Gastroesophageal sphincter (tissue), 4 donors: ENCODE measurements around the gene PEMT. TPM values are rescaled to one million over a fixed set of nuclear protein-coding genes. Genes with fewer than 3 reads are reported as not detected.

Experiments
- ATAC-seq: fragments of 150-250 bp; one replicate; pipeline ENCODE4 v1.9.1; 2016; ENCODE audit warnings: mild to moderate bottlenecking, moderate library complexity
- H3K27ac ChIP-seq, 4 donors: fragments of 200-600 bp; sonication (generic) in 3 of 4; 1 replicate in 3 of 4; 2 replicates in 1 of 4; pipeline ENCODE4 v1.5.1; 2016 to 2019
- H3K27me3 ChIP-seq: fragments of 200-600 bp; sonication (generic); one replicate; pipeline ENCODE4 v1.5.1; 2019
- H3K36me3 ChIP-seq, 2 donors: fragments of 200-600 bp; sonication (generic); one replicate each; pipeline ENCODE4 v1.5.1; 2019; ENCODE audit warnings: control low read depth in 1 of 2
- H3K4me1 ChIP-seq, 3 donors: fragments of 200-600 bp; sonication (generic); 1 replicate in 2 of 3; 2 replicates in 1 of 3; pipeline ENCODE4 v1.5.1; 2016 to 2019; ENCODE audit warnings: control low read depth in 2 of 3
- H3K4me3 ChIP-seq, 2 donors: fragments of 200-600 bp; sonication (generic); one replicate each; pipeline ENCODE4 v1.5.1; 2019; ENCODE audit warnings: mild to moderate bottlenecking in 1 of 2, moderate library complexity in 1 of 2
- H3K9me3 ChIP-seq, 3 donors: fragments of 200-600 bp; sonication (generic); one replicate each; pipeline ENCODE4 v1.5.1; 2017 to 2019; ENCODE audit warnings: control low read depth in 2 of 3
- CTCF ChIP-seq, 4 experiments: fragments of 200-600 bp in 2 of 4; fragments of 450-650 bp in 2 of 4; sonication (generic) in 1 of 4; IDR thresholded peaks; one replicate each; pipeline ENCODE4 v1.5.1; 2017 to 2019; ENCODE audit warnings: antibody characterized with exemption in 4 of 4, mild to moderate bottlenecking in 2 of 4, moderate library complexity in 2 of 4
- EP300 ChIP-seq: sonication (generic); formaldehyde crosslinking; IDR thresholded peaks from one replicate; pipeline ENCODE4 v1.6.1; 2017; ENCODE audit warnings: antibody characterized with exemption, mild to moderate bottlenecking
- POLR2A ChIP-seq, 2 donors: fragments of 450-650 bp; IDR thresholded peaks; one replicate each; pipeline ENCODE4 v1.6.1; 2017; ENCODE audit warnings: antibody characterized with exemption in 2 of 2, mild to moderate bottlenecking in 2 of 2, moderate library complexity in 1 of 2
- POLR2AphosphoS5 ChIP-seq: sonication (generic); formaldehyde crosslinking; IDR thresholded peaks from one replicate; pipeline ENCODE4 v1.6.1; 2017; ENCODE audit warnings: antibody characterized with exemption
- WGBS, 2 donors: methylation state at CpG; one replicate each; pipeline ENCODE4 v1.1.5; 2018; ENCODE audit warnings: low coverage in 1 of 2; 5-methylcytosine and 5-hydroxymethylcytosine counted together
- total RNA-seq, 4 donors: library from RNA; depleted of rRNA; stranded (reverse); fragments of >200 nt; gene quantifications; one replicate each; pipeline ENCODE4 v1.1.0, GENCODE V29; 2016

Gene PEMT
- total RNA-seq, 4 donors from 2014 or later: 8.6 to 20.7 (median 17.5) TPM

GRCh38 chr17:17580662-17581470 is 10.6 kb downstream of the PEMT start:
- TF ChIP-seq POLR2A (IDR thresholded peaks at IDR 0.05) (no peak), CTCF (IDR thresholded peaks at IDR 0.05) (no peak), POLR2AphosphoS5 (no peak), EP300 (no peak)
- Histone ChIP-seq H3K36me3 (peaks cover 0 to 10% of the 10 kb centered on the region in 2 donors), H3K27me3 (no peaks in the 10 kb centered on the region), H3K9me3 (no peaks in the 10 kb centered on the region), H3K4me1 (no peaks in the 10 kb centered on the region), H3K4me3 (no peak overlapping the region), H3K27ac (no peak overlapping the region)
- 78 to 90% methylated on average over 4 of the region's 8 CpGs for WGBS, 2 donors
- peak; percentile 74 for ATAC-seq

GRCh38 chr17:17579691-17580090 is 11.8 kb downstream of the PEMT start:
- WGBS, 2 donors: 62 to 82% methylated on average over 3 to 5 of the region's 8 CpGs
- no peak for ATAC-seq
- Histone ChIP-seq H3K4me1 (no peaks in the 10 kb centered on the region), H3K9me3 (no peaks in the 10 kb centered on the region), H3K36me3 (peaks cover 0 to 22% of the 10 kb centered on the region in 2 donors), H3K27me3 (no peaks in the 10 kb centered on the region), H3K27ac (no peak overlapping the region), H3K4me3 (no peak overlapping the region)
- TF ChIP-seq CTCF (IDR thresholded peaks at IDR 0.05): no peak
- TF ChIP-seq POLR2AphosphoS5: no peak
- no peak for TF ChIP-seq POLR2A (IDR thresholded peaks at IDR 0.05)
- no peak for TF ChIP-seq EP300

- Histone ChIP-seq H3K27ac (no peak overlapping the region), H3K4me1 (no peaks in the 10 kb centered on the region), H3K4me3 (no peak overlapping the region), H3K36me3 (peaks cover 0 to 27% of the 10 kb centered on the region in 2 donors), H3K9me3 (no peaks in the 10 kb centered on the region), H3K27me3 (no peaks in the 10 kb centered on the region)
- no peak for ATAC-seq
- WGBS, 2 donors: 86% methylated on average over 3 to 12 of the region's 17 CpGs
- TF ChIP-seq CTCF (IDR thresholded peaks at IDR 0.05) (no peak), POLR2AphosphoS5 (no peak), EP300 (no peak), POLR2A (IDR thresholded peaks at IDR 0.05) (no peak)
These were observed 14.1 kb downstream of the PEMT start for GRCh38 chr17:17577373-17577772.

GRCh38 chr17:17576772-17577234 is 14.7 kb downstream of the PEMT start:
- no peak for TF ChIP-seq POLR2A (IDR thresholded peaks at IDR 0.05)
- TF ChIP-seq EP300: no peak
- no peak for TF ChIP-seq POLR2AphosphoS5
- TF ChIP-seq CTCF (IDR thresholded peaks at IDR 0.05): no peak
- WGBS, 2 donors: 60 to 82% methylated on average over 1 to 5 of the region's 13 CpGs
- Histone ChIP-seq H3K27me3 (no peaks in the 10 kb centered on the region), H3K9me3 (no peaks in the 10 kb centered on the region), H3K27ac (no peak overlapping the region), H3K4me3 (no peak overlapping the region), H3K4me1 (no peaks in the 10 kb centered on the region), H3K36me3 (peaks cover 0 to 30% of the 10 kb centered on the region in 2 donors)
- no peak for ATAC-seq
